ENCODE measurements around the gene TFAP2A.
A peak's percentile ranks its signal among the peaks of the same experiment; 100 is the strongest.

The TFAP2A gene

DNA sequence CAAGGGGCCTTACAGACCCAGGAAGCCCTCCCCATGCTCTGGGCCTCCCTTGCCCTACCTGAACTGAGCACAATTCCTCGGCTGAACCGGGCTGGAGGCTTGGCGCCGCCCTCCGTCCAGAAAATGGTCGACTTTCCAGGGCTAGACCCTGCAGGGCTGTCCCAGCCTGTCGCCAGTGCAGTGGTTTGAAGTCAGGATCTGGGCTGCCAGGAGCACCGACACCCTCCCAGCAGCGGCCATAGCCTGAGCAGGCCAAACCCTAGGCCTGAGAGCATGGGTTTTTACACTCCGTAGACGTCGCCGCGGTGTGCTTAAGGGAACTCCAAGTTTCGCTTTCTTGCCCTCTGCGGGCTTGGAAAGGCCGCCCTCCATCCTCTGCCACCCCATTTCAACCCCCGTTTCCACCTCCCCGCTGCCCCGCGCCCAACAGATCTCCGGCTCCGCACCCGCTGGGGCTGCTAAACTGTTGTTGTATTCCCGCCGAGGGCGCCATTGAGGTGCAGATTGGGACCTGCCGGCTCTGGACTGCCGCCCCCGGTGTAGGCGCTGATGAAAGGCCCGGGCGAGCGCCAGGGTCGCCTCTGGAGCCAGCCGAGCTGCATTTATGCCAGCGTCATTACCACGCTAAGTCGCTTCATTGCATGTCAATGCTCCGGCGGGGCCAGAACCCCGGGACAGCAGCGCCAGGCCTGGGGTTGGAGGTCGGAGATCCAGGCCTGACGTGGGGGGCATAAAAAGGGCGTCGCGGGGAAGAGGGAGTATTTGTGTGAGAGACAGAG is 2.2 kb upstream of the TFAP2A start:
- H3K9me3 ChIP-seq (ENCODE audit: control insufficient read depth, low read length): no peaks in the 10 kb centered on the region
- H3K27me3 ChIP-seq (replicated peaks; ENCODE audit: control insufficient read depth, insufficient read depth, low read length): peaks cover 86% of the 10 kb centered on the region
- H3K4me1 ChIP-seq (ENCODE audit: control insufficient read depth, insufficient read depth, low read length): peaks cover 16% of the 10 kb centered on the region
- H3K9ac ChIP-seq (ENCODE audit: low read length): no peak overlapping the region
- DNase-seq (ENCODE audit: low read depth): no peak
- no peaks in the 10 kb centered on the region for H3K36me3 ChIP-seq (ENCODE audit: control insufficient read depth, insufficient read depth, low read length, severe bottlenecking)
- H3K4me3 ChIP-seq (ENCODE audit: low read length): no peak overlapping the region

- peaks cover 84% of the 10 kb centered on the region for H3K27me3 ChIP-seq (replicated peaks; ENCODE audit: control insufficient read depth, insufficient read depth, low read length)
- no peak overlapping the region for H3K9ac ChIP-seq (ENCODE audit: low read length)
- H3K4me3 ChIP-seq (ENCODE audit: low read length): no peak overlapping the region
These were observed 1.6 kb upstream of the TFAP2A start for GRCh38 chr6:10416516-10416862.

GRCh38 chr6:10415617-10416480 is 975 bp upstream of the TFAP2A start:
- Histone ChIP-seq H3K27me3 (replicated peaks; ENCODE audit: control insufficient read depth, insufficient read depth, low read length) (peaks cover 83% of the 10 kb centered on the region), H3K36me3 (ENCODE audit: control insufficient read depth, insufficient read depth, low read length, severe bottlenecking) (no peaks in the 10 kb centered on the region), H3K4me1 (ENCODE audit: control insufficient read depth, insufficient read depth, low read length) (peaks cover 21% of the 10 kb centered on the region), H3K9ac (ENCODE audit: low read length) (no peak overlapping the region), H3K9me3 (ENCODE audit: control insufficient read depth, low read length) (no peaks in the 10 kb centered on the region), H3K4me3 (ENCODE audit: low read length) (no peak overlapping the region)
- no peak for DNase-seq (ENCODE audit: low read depth)

More at GRCh38 chr6:10416516-10416862, 1.6 kb upstream of the TFAP2A start:
- peaks cover 16% of the 10 kb centered on the region for H3K4me1 ChIP-seq (ENCODE audit: control insufficient read depth, insufficient read depth, low read length)
- DNase-seq (ENCODE audit: low read depth): no peak
- no peaks in the 10 kb centered on the region for H3K36me3 ChIP-seq (ENCODE audit: control insufficient read depth, insufficient read depth, low read length, severe bottlenecking)
- H3K9me3 ChIP-seq (ENCODE audit: control insufficient read depth, low read length): no peaks in the 10 kb centered on the region

GRCh38 chr6:10413850-10414738 is 780 bp downstream of the TFAP2A start:
- Histone ChIP-seq H3K4me1 (ENCODE audit: control insufficient read depth, insufficient read depth, low read length) (peaks cover 21% of the 10 kb centered on the region), H3K27me3 (replicated peaks; ENCODE audit: control insufficient read depth, insufficient read depth, low read length) (peaks cover 87% of the 10 kb centered on the region), H3K9me3 (ENCODE audit: control insufficient read depth, low read length) (peaks cover 3% of the 10 kb centered on the region), H3K4me3 (ENCODE audit: low read length) (peak overlapping the region; percentile 59), H3K9ac (ENCODE audit: low read length) (no peak overlapping the region), H3K36me3 (ENCODE audit: control insufficient read depth, insufficient read depth, low read length, severe bottlenecking) (no peaks in the 10 kb centered on the region)
- DNase-seq (ENCODE audit: low read depth): peak; percentile 86

DNA sequence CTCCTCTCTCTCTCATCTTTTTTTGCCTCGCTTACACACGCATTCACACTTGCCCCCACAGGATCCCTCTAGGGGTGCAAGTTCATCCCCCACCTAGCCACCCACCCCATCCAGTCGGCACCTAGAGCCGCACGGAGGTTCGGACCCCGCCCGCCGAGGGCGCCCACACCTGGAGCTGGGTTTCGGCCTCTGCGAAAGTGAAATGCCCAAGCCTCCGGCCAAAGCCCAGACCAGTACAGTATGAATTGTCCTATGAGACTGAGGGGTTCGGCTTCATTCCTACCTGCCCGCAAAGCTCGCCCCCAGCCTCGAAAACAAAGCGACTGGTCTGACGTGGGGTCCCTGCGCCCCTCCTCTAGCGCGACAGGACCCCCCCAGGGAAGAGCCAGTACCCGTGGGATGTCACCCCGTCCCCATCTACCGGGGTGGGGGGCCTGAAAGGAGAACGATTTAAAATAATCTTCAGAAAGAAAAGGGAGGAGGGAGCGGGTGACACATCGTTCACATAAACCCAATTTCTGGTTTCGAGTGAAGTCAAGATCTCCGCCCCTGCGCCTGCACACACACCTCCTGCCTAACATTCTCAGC is 1.5 kb downstream of the TFAP2A start:
- peaks cover 88% of the 10 kb centered on the region for H3K27me3 ChIP-seq (replicated peaks; ENCODE audit: control insufficient read depth, insufficient read depth, low read length)
- DNase-seq (ENCODE audit: low read depth): peak; percentile 41
- H3K4me1 ChIP-seq (ENCODE audit: control insufficient read depth, insufficient read depth, low read length): peaks cover 21% of the 10 kb centered on the region
- H3K9ac ChIP-seq (ENCODE audit: low read length): no peak overlapping the region
- H3K4me3 ChIP-seq (ENCODE audit: low read length): peak overlapping the region; percentile 86
- no peaks in the 10 kb centered on the region for H3K36me3 ChIP-seq (ENCODE audit: control insufficient read depth, insufficient read depth, low read length, severe bottlenecking)
- peaks cover 3% of the 10 kb centered on the region for H3K9me3 ChIP-seq (ENCODE audit: control insufficient read depth, low read length)

- H3K36me3 ChIP-seq (ENCODE audit: control insufficient read depth, insufficient read depth, low read length, severe bottlenecking): no peaks in the 10 kb centered on the region
- peaks cover 3% of the 10 kb centered on the region for H3K9me3 ChIP-seq (ENCODE audit: control insufficient read depth, low read length)
- peak overlapping the region; percentile 86 for H3K4me3 ChIP-seq (ENCODE audit: low read length)
- peaks cover 88% of the 10 kb centered on the region for H3K27me3 ChIP-seq (replicated peaks; ENCODE audit: control insufficient read depth, insufficient read depth, low read length)
- no peak overlapping the region for H3K9ac ChIP-seq (ENCODE audit: low read length)
- peak; percentile 73 for DNase-seq (ENCODE audit: low read depth)
- peaks cover 21% of the 10 kb centered on the region for H3K4me1 ChIP-seq (ENCODE audit: control insufficient read depth, insufficient read depth, low read length)
These were observed 2.2 kb downstream of the TFAP2A start for GRCh38 chr6:10412461-10413261.

- H3K4me1 ChIP-seq (ENCODE audit: control insufficient read depth, insufficient read depth, low read length): peaks cover 21% of the 10 kb centered on the region
These were observed 2.9 kb downstream of the TFAP2A start for GRCh38 chr6:10411971-10412460.

GRCh38 chr6:10411131-10411970 is 3.5 kb downstream of the TFAP2A start:
- peak overlapping the region; percentile 44 for H3K9ac ChIP-seq (ENCODE audit: low read length)
- peak; percentile 69 for DNase-seq (ENCODE audit: low read depth)
- peak overlapping the region; percentile 86 for H3K4me3 ChIP-seq (ENCODE audit: low read length)
- H3K27me3 ChIP-seq (replicated peaks; ENCODE audit: control insufficient read depth, insufficient read depth, low read length): peaks cover 77% of the 10 kb centered on the region
- H3K4me1 ChIP-seq (ENCODE audit: control insufficient read depth, insufficient read depth, low read length): peaks cover 21% of the 10 kb centered on the region
- peaks cover 3% of the 10 kb centered on the region for H3K9me3 ChIP-seq (ENCODE audit: control insufficient read depth, low read length)
- H3K36me3 ChIP-seq (ENCODE audit: control insufficient read depth, insufficient read depth, low read length, severe bottlenecking): no peaks in the 10 kb centered on the region

More at GRCh38 chr6:10411971-10412460, 2.9 kb downstream of the TFAP2A start:
- Histone ChIP-seq H3K9ac (ENCODE audit: low read length) (peak overlapping the region; percentile 44), H3K4me3 (ENCODE audit: low read length) (peak overlapping the region; percentile 86), H3K9me3 (ENCODE audit: control insufficient read depth, low read length) (peaks cover 3% of the 10 kb centered on the region), H3K27me3 (replicated peaks; ENCODE audit: control insufficient read depth, insufficient read depth, low read length) (peaks cover 83% of the 10 kb centered on the region), H3K36me3 (ENCODE audit: control insufficient read depth, insufficient read depth, low read length, severe bottlenecking) (no peaks in the 10 kb centered on the region)
- peak; percentile 96 for DNase-seq (ENCODE audit: low read depth)

DNA sequence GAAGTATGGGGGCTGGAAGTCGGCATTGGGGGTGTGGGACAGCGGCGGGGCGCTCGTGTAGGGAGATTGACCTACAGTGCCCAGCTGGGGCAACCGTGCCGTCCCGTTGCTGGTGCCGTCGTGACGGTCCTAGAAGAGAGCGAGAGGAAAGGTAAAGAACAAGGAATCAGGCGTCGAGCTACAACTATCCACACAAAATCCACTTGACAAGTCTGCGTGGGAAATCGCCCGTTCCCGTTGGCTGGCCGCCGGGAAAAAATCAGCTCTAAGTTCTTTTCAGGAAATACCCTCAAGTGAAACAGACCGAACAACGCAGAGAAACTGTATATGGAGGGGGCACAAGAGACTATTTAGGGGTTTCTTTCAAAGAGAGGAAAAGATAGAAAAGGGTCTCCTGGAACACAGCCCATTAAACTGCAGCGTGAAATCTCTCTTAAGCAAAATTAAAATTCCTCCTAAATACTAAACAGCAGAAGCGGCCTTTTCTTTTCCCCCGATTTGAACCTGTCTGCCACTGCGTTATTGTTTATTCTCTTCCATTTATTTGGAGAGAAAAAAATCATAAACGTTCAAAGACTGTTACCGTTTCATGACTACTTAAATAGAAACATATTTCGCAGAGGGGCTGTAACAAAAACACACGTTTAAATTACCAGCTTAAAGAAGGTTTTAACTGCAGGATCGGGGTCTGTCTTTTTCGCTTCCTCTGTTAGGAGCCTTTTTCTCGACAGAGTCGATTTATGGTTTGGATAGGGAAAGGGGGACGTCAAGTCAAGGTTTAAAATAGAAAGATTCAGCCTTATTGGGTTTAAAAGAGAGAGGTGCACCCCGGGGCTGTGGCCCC is 4.4 kb downstream of the TFAP2A start:
- Histone ChIP-seq H3K36me3 (ENCODE audit: control insufficient read depth, insufficient read depth, low read length, severe bottlenecking) (no peaks in the 10 kb centered on the region), H3K9me3 (ENCODE audit: control insufficient read depth, low read length) (peaks cover 3% of the 10 kb centered on the region), H3K9ac (ENCODE audit: low read length) (no peak overlapping the region), H3K4me3 (ENCODE audit: low read length) (no peak overlapping the region), H3K4me1 (ENCODE audit: control insufficient read depth, insufficient read depth, low read length) (peaks cover 19% of the 10 kb centered on the region), H3K27me3 (replicated peaks; ENCODE audit: control insufficient read depth, insufficient read depth, low read length) (peaks cover 67% of the 10 kb centered on the region)
- DNase-seq (ENCODE audit: low read depth): peak; percentile 37
